ENCODE results near the gene EMILIN3. TPM values are rescaled to one million over a fixed set of nuclear protein-coding genes. Genes with fewer than 3 reads are reported as not detected.

EMILIN3 gene
- total RNA-seq, 1 experiment from 2014 or later, result 5.9 TPM

GRCh38 chr20:41377275-41377674 lies 10.7 kb upstream of the EMILIN3 start:
- Mint-ChIP-seq H3K4me3 (no peak overlapping the region), H3K27ac (no peak overlapping the region), H3K36me3 (ENCODE audit: insufficient read depth in 1 of 3, low read depth in 3 of 3) (peaks cover 0 to 4% (median 0%) of the 10 kb centered on the region in 3 experiments; a peak in 2 of 7 replicates), H3K4me1 (peaks cover 12 to 16% of the 10 kb centered on the region in 2 experiments), H3K9me3 (peaks cover 0 to 5% of the 10 kb centered on the region in 2 experiments; a peak in 4 of 5 replicates), H3K27me3 (ENCODE audit: low read depth) (peaks cover 21% of the 10 kb centered on the region)
- Histone ChIP-seq H4K20me1 (ENCODE audit: control insufficient read depth, insufficient read depth, insufficient read length) (no peaks in the 10 kb centered on the region), H4K8ac (replicated peaks; ENCODE audit: insufficient read length, low read depth, low read length) (no peak overlapping the region), H3K9me3 (ENCODE audit: control insufficient read depth, low read depth, low read length) (no peaks in the 10 kb centered on the region), H3K4me2 (ENCODE audit: insufficient read depth, insufficient read length, low read length) (no peak overlapping the region), H3K18ac (ENCODE audit: insufficient read length, low read depth, low read length) (no peak overlapping the region), H3K4me1 (ENCODE audit: insufficient read depth, low read length) (no peaks in the 10 kb centered on the region), H3T11ph (ENCODE audit: low read length) (no peak overlapping the region), H2BK120ac (ENCODE audit: low read depth, low read length, poor library complexity, severe bottlenecking) (no peak overlapping the region), H2BK5ac (ENCODE audit: insufficient read length, low read length) (no peak overlapping the region), H2AK5ac (ENCODE audit: insufficient read length, low read length) (no peak overlapping the region), H4K5ac (ENCODE audit: insufficient read length, low read depth, low read length) (no peak overlapping the region), H2BK12ac (ENCODE audit: insufficient read length, low read depth, low read length) (no peak overlapping the region), H3K4ac (ENCODE audit: low read depth, low read length) (no peak overlapping the region), H3K9ac (ENCODE audit: extremely low read depth, insufficient read length, low read length) (no peak overlapping the region), H3K27ac (ENCODE audit: insufficient read length, low read depth, low read length) (no peak overlapping the region), H3K79me2 (ENCODE audit: insufficient read depth, low read length) (no peaks in the 10 kb centered on the region), H3K23me2 (ENCODE audit: insufficient read length, low read depth, low read length, poor library complexity, severe bottlenecking) (no peaks in the 10 kb centered on the region), H2AFZ (ENCODE audit: low read length) (no peak overlapping the region), H3K27me3 (ENCODE audit: insufficient read depth, low read length) (no peaks in the 10 kb centered on the region), H3K14ac (ENCODE audit: insufficient read depth, low read length) (no peak overlapping the region; the same call in 1 of the 2 replicates), H4K91ac (ENCODE audit: insufficient read length, low read depth, low read length) (no peak overlapping the region), H3K56ac (ENCODE audit: insufficient read length, low read depth, low read length) (no peak overlapping the region), H3K79me1 (ENCODE audit: insufficient read depth, low read depth, low read length, poor library complexity, severe bottlenecking) (no peaks in the 10 kb centered on the region), H2BK20ac (ENCODE audit: low read depth, low read length, poor library complexity, severe bottlenecking) (no peak overlapping the region), H3K23ac (ENCODE audit: insufficient read length, low read depth, low read length) (no peak overlapping the region), H2BK15ac (ENCODE audit: low read depth, low read length) (no peak overlapping the region)
- TF ChIP-seq CTCF (conservative IDR thresholded peaks at IDR 0.05), result no peak
- WGBS (ENCODE audit: extremely low coverage, insufficient read length, low lambda C conversion rate), result no CpG with 5 or more reads among the region's 6 CpGs
- no peak for DNase-seq
